OCI-LY7 (cell line): ENCODE data around the gene RBM18. TPM values are rescaled to one million over a fixed set of nuclear protein-coding genes. Genes with fewer than 3 reads are reported as not detected.

Experiments
- BruUV-seq: library from RNA; stranded (reverse); fragments of 400-500 nt; replicated peaks from 2 replicates; lab custom pipeline; 2021; lab: Mats Ljungman, UMichigan
- CTCF ChIA-PET: fragments of 300-600 bp; sonication (Branson Sonifier 250); formaldehyde crosslinking; loops from one replicate; lab custom pipeline; 2022; ENCODE audit warnings: antibody characterized with exemption; ENCODE audit not compliant: unreplicated experiment; lab: Charles Lee
- POLR2A ChIA-PET: fragments of 300-600 bp; sonication (Branson Sonifier 250); formaldehyde crosslinking; loops from one replicate; lab custom pipeline; 2022; ENCODE audit warnings: antibody characterized with exemption; lab: Charles Lee
- DNase-seq: peaks from one replicate; pipeline ENCODE4 v3.0.0-alpha.2; 2015; ENCODE audit warnings: low spot score
- H2AFZ ChIP-seq: fragments of 200-600 bp; sonication (generic), shearing (Covaris generic); 2 replicates; pipeline ENCODE4 v1.6.1; 2014; ENCODE audit warnings: mild to moderate bottlenecking, antibody characterized with exemption, low read length, moderate library complexity
- H3K27ac ChIP-seq: fragments of 200-600 bp; sonication (generic); 2 replicates; pipeline ENCODE4 v1.5.1; 2014; ENCODE audit warnings: mixed run types, low read depth, mild to moderate bottlenecking, moderate library complexity, low read length, inconsistent platforms; ENCODE audit not compliant: poor library complexity, severe bottlenecking
- H3K36me3 ChIP-seq: fragments of 200-600 bp; sonication (generic); 2 replicates; pipeline ENCODE4 v1.6.1; 2014; ENCODE audit warnings: mild to moderate bottlenecking, antibody characterized with exemption, low read length, moderate library complexity, mixed read lengths; ENCODE audit not compliant: insufficient read depth
- H3K4me1 ChIP-seq: fragments of 200-600 bp; sonication (generic); 2 replicates; pipeline ENCODE4 v1.5.1; 2014; ENCODE audit warnings: mild to moderate bottlenecking, low read length; ENCODE audit not compliant: insufficient read depth, poor library complexity, severe bottlenecking
- H3K4me2 ChIP-seq: fragments of 200-600 bp; sonication (generic); 2 replicates; pipeline ENCODE4 v1.6.1; 2014; ENCODE audit warnings: mild to moderate bottlenecking, low read length
- H3K4me3 ChIP-seq: fragments of 200-600 bp; sonication (generic); 2 replicates; pipeline ENCODE4 v1.5.1; 2014; ENCODE audit warnings: mild to moderate bottlenecking, low read depth, low read length; ENCODE audit not compliant: poor library complexity, severe bottlenecking
- H3K79me2 ChIP-seq: fragments of 200-600 bp; sonication (generic); 2 replicates; pipeline ENCODE4 v1.6.1; 2016; ENCODE audit warnings: low read depth, mild to moderate bottlenecking, low read length, moderate library complexity, mixed read lengths; ENCODE audit not compliant: insufficient read depth
- H3K9me2 ChIP-seq: fragments of 200-600 bp; sonication (generic); 2 replicates; pipeline ENCODE4 v1.6.1; 2016; ENCODE audit warnings: mild to moderate bottlenecking, low read length, mixed read lengths; ENCODE audit not compliant: insufficient read depth
- H3K9me3 ChIP-seq: fragments of 200-600 bp; sonication (generic); 2 replicates; pipeline ENCODE4 v1.6.1; 2014; ENCODE audit warnings: mild to moderate bottlenecking, mixed run types, low read length, mixed read lengths
- H4K20me1 ChIP-seq: fragments of 200-600 bp; sonication (generic); 2 replicates; pipeline ENCODE4 v1.6.1; 2014; ENCODE audit warnings: mild to moderate bottlenecking, antibody characterized with exemption, low read length, moderate library complexity, mixed read lengths; ENCODE audit not compliant: insufficient read depth
- CTCF ChIP-seq: fragments of 200-600 bp; sonication (generic); conservative IDR thresholded peaks from 2 replicates; pipeline ENCODE4 v1.5.1; 2014; ENCODE audit warnings: mild to moderate bottlenecking, antibody characterized with exemption, low read length, moderate library complexity, mixed read lengths
- EZH2phosphoT487 ChIP-seq: fragments of 200-600 bp; sonication (generic); IDR thresholded peaks from 2 replicates; pipeline ENCODE4 v1.6.1; 2018; ENCODE audit warnings: low read depth, borderline replicate concordance, mild to moderate bottlenecking, mixed run types, antibody characterized with exemption, low read length, moderate library complexity, mixed read lengths
- intact Hi-C: fragments of 100-400 bp; cut with micrococcal nuclease; formaldehyde crosslinking; loops from one replicate; pipeline ENCODE4 v1.10.0; 2022; ENCODE audit not compliant: unreplicated experiment
- total RNA-seq, 2 experiments: library from RNA; depleted of rRNA in 1 of 2; stranded (reverse); fragments of >200 nt in 1 of 2; shearing (Covaris generic) in 1 of 2; gene quantifications; 2 replicates each; pipeline ENCODE4 v1.2.3, GENCODE V29; 2014 to 2022

Gene RBM18
- total RNA-seq, 2 experiments from 2014 or later: 8.3 to 22.2 TPM

DNA sequence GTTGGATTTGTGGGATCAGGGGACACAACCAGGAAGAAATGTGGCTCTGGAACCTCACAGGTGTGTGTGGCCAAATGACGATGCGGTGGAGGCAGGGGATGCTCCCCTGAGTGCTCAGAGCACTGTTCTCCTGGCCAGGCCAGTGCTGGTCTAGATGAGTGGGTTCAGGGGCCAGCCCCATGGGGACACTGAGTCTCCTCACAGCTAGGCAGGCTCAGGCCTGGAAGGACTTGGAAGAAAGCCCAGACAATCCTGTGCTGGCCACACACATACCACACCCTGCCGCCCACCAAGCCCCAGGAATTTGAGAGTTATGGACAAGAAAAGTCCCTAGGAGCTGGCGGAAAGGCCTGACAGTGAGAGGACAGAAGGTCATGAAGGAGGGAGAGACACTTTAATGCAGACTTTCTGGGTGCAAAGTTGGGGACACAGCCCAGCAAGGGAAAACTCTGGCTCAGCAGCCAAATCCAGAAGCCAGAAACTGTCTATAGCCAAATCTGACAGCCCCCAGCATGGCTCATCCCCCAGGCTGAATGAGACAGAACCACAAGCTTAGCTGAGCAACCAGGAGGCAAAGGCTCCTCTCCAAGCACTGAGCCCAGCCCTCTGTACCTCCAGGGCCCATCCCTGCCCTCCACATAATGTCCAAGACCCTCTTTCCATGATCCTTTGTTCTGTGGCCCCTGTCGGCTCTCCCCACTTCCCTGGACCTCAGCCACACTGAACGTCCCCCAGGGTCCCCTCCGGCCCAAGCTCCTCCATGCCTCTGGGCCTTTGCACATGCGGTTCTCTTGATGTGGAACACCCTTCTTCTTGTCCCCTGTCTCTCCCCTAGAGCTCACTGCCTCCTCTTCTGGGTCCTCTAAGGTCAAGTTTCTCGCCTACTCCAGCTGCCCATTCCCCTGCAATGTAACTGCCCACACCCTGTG, 58.3 kb downstream of the RBM18 start:
- POLR2A ChIA-PET: no interaction called here
- intact Hi-C loops: no loop called here
- Histone ChIP-seq H3K36me3 (no peaks in the 10 kb centered on the region), H4K20me1 (no peaks in the 10 kb centered on the region), H3K27ac (no peak overlapping the region), H3K9me2 (no peaks in the 10 kb centered on the region), H2AFZ (no peak overlapping the region), H3K4me3 (no peak overlapping the region), H3K4me1 (no peaks in the 10 kb centered on the region), H3K4me2 (no peak overlapping the region), H3K79me2 (no peaks in the 10 kb centered on the region), H3K9me3 (no peaks in the 10 kb centered on the region)
- no peak for DNase-seq
- CTCF ChIA-PET: no interaction called here
- no peak for TF ChIP-seq EZH2phosphoT487
- no TSS peak for BruUV-seq

GRCh38 chr9:122205176-122205575, 59.5 kb downstream of the RBM18 start:
- no peak for TF ChIP-seq CTCF
- TF ChIP-seq EZH2phosphoT487: no peak
- no peak overlapping the region for H3K27ac ChIP-seq
- no peaks in the 10 kb centered on the region for H3K4me1 ChIP-seq
- ChIA-PET CTCF (no interaction called here), POLR2A (interaction anchor here (0.6 to 0.7 kb wide), 2 partner anchors 25 to 500 kb away, joined by 3 to 6 read pairs; no protein-coding TSS in a partner anchor)
- H2AFZ ChIP-seq: no peak overlapping the region
- H3K9me3 ChIP-seq: no peaks in the 10 kb centered on the region
- H3K36me3 ChIP-seq: no peaks in the 10 kb centered on the region
- DNase-seq: no peak
- H3K4me2 ChIP-seq: no peak overlapping the region
- H3K4me3 ChIP-seq: no peak overlapping the region
- H4K20me1 ChIP-seq: no peaks in the 10 kb centered on the region
- no peaks in the 10 kb centered on the region for H3K9me2 ChIP-seq
- no TSS peak for BruUV-seq
- intact Hi-C loops: no loop called here
- H3K79me2 ChIP-seq: no peaks in the 10 kb centered on the region

DNA sequence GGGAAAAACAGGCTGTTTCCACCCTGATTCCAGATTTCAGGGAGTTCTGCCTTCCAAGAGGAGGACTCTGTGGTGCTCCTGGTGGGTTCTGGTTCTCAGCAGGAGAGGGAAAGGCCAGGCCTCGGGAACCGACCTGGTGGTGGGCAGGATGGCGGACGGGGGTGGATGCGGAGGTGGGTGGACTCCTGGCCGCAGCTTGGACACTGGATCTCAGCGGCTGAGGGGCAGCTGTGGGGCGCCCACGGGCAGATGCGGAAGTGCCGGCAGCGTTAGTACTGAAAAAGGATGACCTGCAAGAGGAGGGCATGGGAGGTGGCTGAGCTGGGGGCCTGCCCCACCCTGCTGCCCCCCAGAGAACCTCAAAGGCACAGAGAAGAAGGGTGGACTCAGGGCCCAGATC, 60.1 kb downstream of the RBM18 start:
- intact Hi-C loops: no loop called here
- Histone ChIP-seq H3K9me2 (no peaks in the 10 kb centered on the region), H3K27ac (no peak overlapping the region), H4K20me1 (no peaks in the 10 kb centered on the region), H3K4me3 (no peak overlapping the region), H3K9me3 (no peaks in the 10 kb centered on the region), H3K36me3 (no peaks in the 10 kb centered on the region), H3K4me1 (no peaks in the 10 kb centered on the region), H3K79me2 (no peaks in the 10 kb centered on the region), H2AFZ (no peak overlapping the region), H3K4me2 (no peak overlapping the region)
- BruUV-seq: no TSS peak
- TF ChIP-seq EZH2phosphoT487: no peak
- TF ChIP-seq CTCF: no peak
- no peak for DNase-seq
- CTCF ChIA-PET: no interaction called here
- POLR2A ChIA-PET: no interaction called here
